ENCODE data around the gene CYSLTR2.
"Not testable (repeated sequence)": the region's sequence is repeated elsewhere in the genome, so short reads cannot be mapped to it uniquely, and the experiment has no call there.

Gene CYSLTR2

DNA sequence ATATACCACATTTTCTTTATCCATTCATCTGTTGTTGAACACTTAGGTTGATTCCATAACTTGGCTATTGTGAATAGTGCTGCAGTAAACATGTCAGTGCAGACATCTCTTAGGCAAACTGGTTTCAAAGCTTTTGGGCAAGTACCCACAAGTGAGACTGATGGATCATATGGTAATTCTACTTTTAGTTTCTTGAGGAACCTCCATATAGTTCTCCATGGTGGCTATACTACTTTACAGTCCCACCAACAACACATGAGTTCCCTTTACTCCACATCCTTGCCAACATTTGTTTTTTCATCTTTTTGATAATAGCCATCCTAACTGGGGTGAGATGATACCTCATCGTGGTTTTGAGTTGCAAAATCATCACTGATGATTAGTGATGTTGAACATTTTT lies 8.5 kb downstream of the CYSLTR2 start (continued):
- no peak for TF ChIP-seq ZNF16 (tag by site-specific recombination; IDR thresholded peaks at IDR 0.05; ENCODE audit: low read depth)
- no peak for TF ChIP-seq ZNF302 (tag by site-specific recombination; IDR thresholded peaks at IDR 0.05; ENCODE audit: low read depth)
- TF ChIP-seq ZNF514 (tag by site-specific recombination; IDR thresholded peaks at IDR 0.05), result no peak
- no peak for TF ChIP-seq ZBTB48 (tag by site-specific recombination; IDR thresholded peaks at IDR 0.05)
- no peak for TF ChIP-seq ZNF626 (tag by site-specific recombination; IDR thresholded peaks at IDR 0.05)
- TF ChIP-seq, protein P1, sequence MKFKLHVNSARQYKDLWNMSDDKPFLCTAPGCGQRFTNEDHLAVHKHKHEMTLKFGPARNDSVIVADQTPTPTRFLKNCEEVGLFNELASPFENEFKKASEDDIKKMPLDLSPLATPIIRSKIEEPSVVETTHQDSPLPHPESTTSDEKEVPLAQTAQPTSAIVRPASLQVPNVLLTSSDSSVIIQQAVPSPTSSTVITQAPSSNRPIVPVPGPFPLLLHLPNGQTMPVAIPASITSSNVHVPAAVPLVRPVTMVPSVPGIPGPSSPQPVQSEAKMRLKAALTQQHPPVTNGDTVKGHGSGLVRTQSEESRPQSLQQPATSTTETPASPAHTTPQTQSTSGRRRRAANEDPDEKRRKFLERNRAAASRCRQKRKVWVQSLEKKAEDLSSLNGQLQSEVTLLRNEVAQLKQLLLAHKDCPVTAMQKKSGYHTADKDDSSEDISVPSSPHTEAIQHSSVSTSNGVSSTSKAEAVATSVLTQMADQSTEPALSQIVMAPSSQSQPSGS (tag by site-specific recombination; IDR thresholded peaks at IDR 0.05; ENCODE audit: low read depth), result no peak
- no peak for TF ChIP-seq MYNN (tag by site-specific recombination; IDR thresholded peaks at IDR 0.05; ENCODE audit: borderline replicate concordance)
- TF ChIP-seq MZF1 (tag by site-specific recombination; IDR thresholded peaks at IDR 0.05; ENCODE audit: borderline replicate concordance), result no peak

DNA sequence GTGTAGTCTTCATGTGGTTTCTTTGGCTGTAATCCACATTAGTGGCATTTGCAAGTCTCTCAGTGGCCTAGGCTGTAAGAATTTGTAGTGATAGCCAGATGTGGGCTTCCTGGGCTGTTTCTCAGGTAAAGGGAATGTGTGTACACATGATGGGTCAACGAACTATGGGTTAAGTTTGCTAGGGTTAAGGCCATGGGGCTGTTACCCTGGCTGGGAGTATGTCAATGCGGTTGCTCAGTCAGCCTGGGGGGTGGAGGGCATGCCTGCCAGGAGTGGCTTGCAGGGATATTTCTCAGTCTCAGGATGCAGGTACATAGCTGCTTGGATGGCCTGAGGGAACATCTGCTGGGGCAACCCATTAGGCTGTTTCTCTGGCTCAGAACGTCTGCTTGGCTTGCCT lies 13.4 kb downstream of the CYSLTR2 start:
- CTCF ChIA-PET, result no interaction called here
- Histone ChIP-seq H3K4me3 (ENCODE audit: low read depth, low read length) (no peak overlapping the region), H3K27ac (ENCODE audit: extremely low read depth, low read depth, low read length) (no peak overlapping the region), H3K36me3 (ENCODE audit: control insufficient read depth in 2 of 2, insufficient read depth in 1 of 2, low read length in 2 of 2) (no peaks in the 10 kb centered on the region), H3K4me1 (ENCODE audit: control insufficient read depth, insufficient read depth, low read length) (no peaks in the 10 kb centered on the region), H3K9me3 (ENCODE audit: control insufficient read depth, insufficient read depth, low read depth, low read length) (no peaks in the 10 kb centered on the region)
- no peak for TF ChIP-seq ZNF560 (tag by site-specific recombination; IDR thresholded peaks at IDR 0.05; ENCODE audit: borderline replicate concordance)
- no peak for TF ChIP-seq ZSCAN16 (tag by site-specific recombination; IDR thresholded peaks at IDR 0.05)
- TF ChIP-seq, protein P2, sequence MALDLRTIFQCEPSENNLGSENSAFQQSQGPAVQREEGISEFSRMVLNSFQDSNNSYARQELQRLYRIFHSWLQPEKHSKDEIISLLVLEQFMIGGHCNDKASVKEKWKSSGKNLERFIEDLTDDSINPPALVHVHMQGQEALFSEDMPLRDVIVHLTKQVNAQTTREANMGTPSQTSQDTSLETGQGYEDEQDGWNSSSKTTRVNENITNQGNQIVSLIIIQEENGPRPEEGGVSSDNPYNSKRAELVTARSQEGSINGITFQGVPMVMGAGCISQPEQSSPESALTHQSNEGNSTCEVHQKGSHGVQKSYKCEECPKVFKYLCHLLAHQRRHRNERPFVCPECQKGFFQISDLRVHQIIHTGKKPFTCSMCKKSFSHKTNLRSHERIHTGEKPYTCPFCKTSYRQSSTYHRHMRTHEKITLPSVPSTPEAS (tag by site-specific recombination; IDR thresholded peaks at IDR 0.05), result no peak
- no peak for TF ChIP-seq ZNF510 (tag by site-specific recombination; IDR thresholded peaks at IDR 0.05; ENCODE audit: insufficient replicate concordance)
- TF ChIP-seq, protein P3, sequence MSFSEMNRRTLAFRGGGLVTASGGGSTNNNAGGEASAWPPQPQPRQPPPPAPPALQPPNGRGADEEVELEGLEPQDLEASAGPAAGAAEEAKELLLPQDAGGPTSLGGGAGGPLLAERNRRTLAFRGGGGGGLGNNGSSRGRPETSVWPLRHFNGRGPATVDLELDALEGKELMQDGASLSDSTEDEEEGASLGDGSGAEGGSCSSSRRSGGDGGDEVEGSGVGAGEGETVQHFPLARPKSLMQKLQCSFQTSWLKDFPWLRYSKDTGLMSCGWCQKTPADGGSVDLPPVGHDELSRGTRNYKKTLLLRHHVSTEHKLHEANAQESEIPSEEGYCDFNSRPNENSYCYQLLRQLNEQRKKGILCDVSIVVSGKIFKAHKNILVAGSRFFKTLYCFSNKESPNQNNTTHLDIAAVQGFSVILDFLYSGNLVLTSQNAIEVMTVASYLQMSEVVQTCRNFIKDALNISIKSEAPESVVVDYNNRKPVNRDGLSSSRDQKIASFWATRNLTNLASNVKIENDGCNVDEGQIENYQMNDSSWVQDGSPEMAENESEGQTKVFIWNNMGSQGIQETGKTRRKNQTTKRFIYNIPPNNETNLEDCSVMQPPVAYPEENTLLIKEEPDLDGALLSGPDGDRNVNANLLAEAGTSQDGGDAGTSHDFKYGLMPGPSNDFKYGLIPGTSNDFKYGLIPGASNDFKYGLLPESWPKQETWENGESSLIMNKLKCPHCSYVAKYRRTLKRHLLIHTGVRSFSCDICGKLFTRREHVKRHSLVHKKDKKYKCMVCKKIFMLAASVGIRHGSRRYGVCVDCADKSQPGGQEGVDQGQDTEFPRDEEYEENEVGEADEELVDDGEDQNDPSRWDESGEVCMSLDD (tag by site-specific recombination; IDR thresholded peaks at IDR 0.05), result no peak
- TF ChIP-seq, protein P4, sequence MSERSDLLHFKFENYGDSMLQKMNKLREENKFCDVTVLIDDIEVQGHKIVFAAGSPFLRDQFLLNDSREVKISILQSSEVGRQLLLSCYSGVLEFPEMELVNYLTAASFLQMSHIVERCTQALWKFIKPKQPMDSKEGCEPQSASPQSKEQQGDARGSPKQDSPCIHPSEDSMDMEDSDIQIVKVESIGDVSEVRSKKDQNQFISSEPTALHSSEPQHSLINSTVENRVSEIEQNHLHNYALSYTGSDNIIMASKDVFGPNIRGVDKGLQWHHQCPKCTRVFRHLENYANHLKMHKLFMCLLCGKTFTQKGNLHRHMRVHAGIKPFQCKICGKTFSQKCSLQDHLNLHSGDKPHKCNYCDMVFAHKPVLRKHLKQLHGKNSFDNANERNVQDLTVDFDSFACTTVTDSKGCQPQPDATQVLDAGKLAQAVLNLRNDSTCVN (tag by site-specific recombination; optimal IDR thresholded peaks at IDR 0.05), result no peak
- TF ChIP-seq ZNF10 (tag by site-specific recombination; IDR thresholded peaks at IDR 0.05), result no peak
- TF ChIP-seq SP7 (tag by site-specific recombination; IDR thresholded peaks at IDR 0.05), result no peak
- no peak for TF ChIP-seq ZNF571 (tag by site-specific recombination; IDR thresholded peaks at IDR 0.05)
- TF ChIP-seq ZNF747 (tag by site-specific recombination; IDR thresholded peaks at IDR 0.05), result no peak
- TF ChIP-seq ZNF548 (tag by site-specific recombination; IDR thresholded peaks at IDR 0.05), result no peak
- TF ChIP-seq GLIS2 (tag by site-specific recombination; IDR thresholded peaks at IDR 0.05), result no peak
- TF ChIP-seq ZFP3 (tag by site-specific recombination; IDR thresholded peaks at IDR 0.05; ENCODE audit: low read depth), result no peak
- no peak for TF ChIP-seq ZNF623 (tag by site-specific recombination; IDR thresholded peaks at IDR 0.05)
- TF ChIP-seq ZNF830 (tag by site-specific recombination; IDR thresholded peaks at IDR 0.05; ENCODE audit: low read depth), result no peak
- POLR2A ChIA-PET, result no interaction called here

DNA sequence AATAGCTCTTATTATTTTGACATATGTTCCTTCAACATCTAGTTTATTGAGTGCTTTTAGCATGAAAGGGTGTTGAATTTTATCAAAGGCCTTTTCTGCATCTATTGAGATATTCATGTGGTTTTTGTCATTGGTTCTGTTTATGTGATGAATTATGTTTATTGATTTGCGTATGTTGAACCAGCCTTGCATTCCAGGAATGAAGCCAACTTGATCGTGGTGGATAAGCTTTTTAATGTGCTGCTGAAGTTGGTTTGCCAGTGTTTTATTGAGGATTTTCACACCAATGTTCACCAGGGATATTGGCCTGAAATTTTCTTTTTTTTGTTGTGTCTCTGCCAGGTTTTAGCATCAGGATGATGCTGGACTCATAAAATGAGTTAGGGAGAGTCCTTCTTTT lies 17.7 kb downstream of the CYSLTR2 start:
- POLR2A ChIA-PET; H3K36me3 ChIP-seq (ENCODE audit: control insufficient read depth in 2 of 2, insufficient read depth in 1 of 2, low read length in 2 of 2); H3K27ac ChIP-seq (ENCODE audit: extremely low read depth, low read depth, low read length); H3K9me3 ChIP-seq (ENCODE audit: control insufficient read depth, insufficient read depth, low read depth, low read length); CTCF ChIA-PET; H3K4me3 ChIP-seq (ENCODE audit: low read depth, low read length); H3K4me1 ChIP-seq (ENCODE audit: control insufficient read depth, insufficient read depth, low read length): not testable (repeated sequence)

Data from HEK293 (cell line).